ENCODE data around the gene SLC11A2.
"Not testable (repeated sequence)": the region's sequence is repeated elsewhere in the genome, so short reads cannot be mapped to it uniquely, and the experiment has no call there.

Gene SLC11A2

GRCh38 chr12:50947933-50948626 lies 78.1 kb downstream of the SLC11A2 start:
- DNase-seq (ENCODE audit: low read depth in 2 of 2), result no peak

DNA sequence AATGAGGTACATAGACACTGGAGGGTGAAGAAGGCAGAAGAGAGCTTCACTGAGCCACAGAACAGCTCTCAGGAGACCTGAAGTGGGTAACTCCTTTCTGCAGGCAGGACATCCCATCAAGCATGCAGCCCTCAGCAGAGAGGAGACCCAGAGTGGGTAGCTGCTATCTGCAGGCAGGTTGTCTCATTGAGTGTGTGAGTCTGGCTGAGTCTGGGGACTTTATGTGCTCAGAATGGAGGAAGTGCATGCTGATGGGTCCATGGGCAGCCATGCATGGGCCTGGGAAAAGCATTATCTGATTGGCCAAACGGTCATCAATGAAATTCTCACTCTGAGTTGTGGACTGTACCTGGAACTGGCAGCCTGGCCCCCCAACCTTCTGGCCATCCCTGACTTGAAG lies 88.5 kb downstream of the SLC11A2 start:
- DNase-seq (ENCODE audit: low read depth in 2 of 2), result no peak

DNA sequence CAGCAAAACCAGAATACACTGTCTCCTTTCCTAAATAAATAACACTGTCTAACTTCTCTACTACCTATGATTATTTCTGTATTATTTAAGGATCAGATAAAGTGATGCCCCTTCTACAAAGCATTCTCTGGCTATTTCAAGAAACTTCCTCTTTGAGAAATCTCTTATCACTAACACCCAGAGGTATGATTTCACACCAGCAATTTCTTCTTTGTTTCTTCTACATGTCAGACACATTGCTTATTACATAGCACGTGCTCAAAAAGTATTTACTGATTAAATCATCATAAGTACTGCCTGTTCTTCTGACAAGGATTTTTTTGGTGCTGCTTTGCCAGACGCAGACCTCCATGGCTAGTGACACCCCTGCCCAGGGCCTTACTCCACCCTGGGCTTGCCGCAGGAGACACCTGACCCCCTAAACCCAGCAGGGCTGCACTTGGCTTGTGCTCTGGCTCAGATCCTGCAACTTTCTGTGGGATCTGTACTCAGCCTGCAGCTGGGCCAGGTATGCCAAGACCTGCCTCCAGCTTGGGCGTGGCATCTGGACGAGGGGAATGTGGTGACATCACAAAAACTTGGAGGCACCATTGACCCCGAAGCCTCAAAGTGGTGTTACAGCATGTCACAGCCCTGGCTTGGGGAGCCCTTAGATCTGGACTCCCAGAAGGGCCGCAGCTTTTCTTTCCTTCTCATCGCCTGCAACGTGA lies 89.2 kb downstream of the SLC11A2 start:
- DNase-seq (ENCODE audit: low read depth in 2 of 2), result no peak

- DNase-seq (ENCODE audit: low read depth in 2 of 2), result no peak
Observed at GRCh38 chr12:50934981-50935807, 91.0 kb downstream of the SLC11A2 start.

DNA sequence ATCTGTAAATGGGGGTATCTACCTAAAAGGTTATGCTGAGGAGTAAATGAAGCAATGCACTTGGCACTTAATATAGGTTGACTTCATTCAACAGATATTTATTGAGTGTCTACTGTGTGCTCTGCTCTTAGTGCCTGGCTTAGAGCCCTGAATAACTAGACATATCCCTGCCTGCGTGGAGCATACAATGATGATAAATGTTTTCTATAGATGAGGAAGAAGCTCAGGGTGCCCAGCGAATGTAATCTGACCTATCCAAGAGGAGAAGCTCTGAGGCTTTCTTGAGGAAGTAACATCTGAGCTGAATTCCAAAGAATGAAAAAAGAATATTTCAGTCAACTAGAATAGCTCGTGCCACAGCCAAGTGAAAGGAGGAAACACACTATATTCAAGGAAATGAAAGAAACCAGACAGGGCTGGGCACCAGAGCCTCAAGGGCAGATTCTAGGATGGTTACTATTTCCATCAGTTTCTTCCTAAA lies 91.8 kb downstream of the SLC11A2 start:
- no peak for DNase-seq (ENCODE audit: low read depth in 2 of 2)

DNA sequence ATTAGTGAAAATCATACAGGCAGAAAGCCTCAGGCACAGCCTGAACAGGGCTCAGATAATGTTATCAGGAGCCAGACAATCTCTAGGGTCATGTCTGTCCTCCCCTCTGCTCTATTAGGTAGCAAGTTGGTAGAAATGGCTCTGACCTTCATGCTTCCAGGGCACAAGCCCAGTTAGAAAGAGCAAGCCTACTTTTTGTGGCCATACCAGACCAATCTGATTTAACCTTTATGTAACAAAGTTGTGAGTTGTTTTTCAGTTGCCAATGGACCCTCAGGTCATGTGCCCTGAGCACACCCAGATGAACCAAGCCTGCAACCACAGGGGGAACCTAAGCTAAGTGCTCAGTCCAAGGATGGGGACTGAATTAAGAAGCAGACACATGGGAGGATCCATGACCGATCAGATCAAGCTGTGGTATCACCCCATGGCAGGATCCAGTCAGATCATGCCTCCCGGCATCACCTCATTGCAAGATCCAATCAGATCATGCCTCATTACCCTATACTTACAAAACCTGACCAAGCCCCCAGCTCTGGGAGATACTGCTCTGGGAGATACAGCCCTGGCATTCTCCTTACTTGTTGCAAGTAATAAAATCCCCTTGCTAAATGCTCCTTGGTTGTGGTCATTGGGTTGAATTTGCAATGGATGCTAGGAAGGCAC lies 92.6 kb downstream of the SLC11A2 start:
- DNase-seq (ENCODE audit: low read depth in 2 of 2), result no peak

DNA sequence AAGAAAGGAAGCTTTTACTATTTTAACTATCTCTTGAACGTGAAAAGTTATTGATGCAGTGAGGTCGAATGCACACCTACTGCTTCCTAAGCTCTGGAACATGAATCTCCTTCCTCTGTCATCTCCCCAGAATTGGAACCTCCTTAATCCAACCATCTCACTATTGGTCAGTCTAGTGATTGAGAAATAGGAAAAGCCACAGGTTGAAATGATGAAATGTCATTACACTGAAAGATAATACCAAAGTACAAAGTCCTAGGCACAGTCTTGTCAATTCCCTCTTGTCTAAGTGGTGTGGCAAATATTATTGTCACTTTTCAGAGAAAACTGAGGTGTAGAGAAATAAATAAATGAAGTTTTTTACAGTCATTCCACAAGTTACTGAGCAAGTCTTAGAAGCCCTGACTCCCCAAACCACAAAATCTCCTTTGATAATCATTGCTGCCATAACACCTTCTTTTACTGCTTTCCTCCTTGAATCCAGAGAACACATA lies 93.3 kb downstream of the SLC11A2 start:
- no peak for DNase-seq (ENCODE audit: low read depth in 2 of 2)

DNA sequence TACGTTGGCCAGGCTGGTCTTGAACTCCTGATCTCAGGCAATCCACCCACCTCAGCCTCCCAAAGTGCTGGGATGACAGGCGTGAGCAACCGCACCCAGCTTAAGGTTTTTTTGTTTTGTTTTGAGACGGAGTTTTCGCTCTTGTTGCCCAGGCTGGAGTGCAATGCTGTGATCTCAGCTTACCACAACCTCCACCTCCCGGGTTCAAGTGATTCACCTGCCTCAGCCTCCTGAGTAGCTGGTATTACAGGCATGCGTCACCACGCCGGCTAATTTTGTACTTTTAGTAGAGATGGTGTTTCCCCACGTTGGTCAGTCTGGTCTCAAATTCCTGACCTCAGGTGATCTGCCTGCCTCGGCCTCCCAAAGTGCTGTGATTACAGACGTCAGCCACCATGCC lies 95.7 kb downstream of the SLC11A2 start:
- not testable (repeated sequence) for DNase-seq (ENCODE audit: low read depth in 2 of 2)

DNA sequence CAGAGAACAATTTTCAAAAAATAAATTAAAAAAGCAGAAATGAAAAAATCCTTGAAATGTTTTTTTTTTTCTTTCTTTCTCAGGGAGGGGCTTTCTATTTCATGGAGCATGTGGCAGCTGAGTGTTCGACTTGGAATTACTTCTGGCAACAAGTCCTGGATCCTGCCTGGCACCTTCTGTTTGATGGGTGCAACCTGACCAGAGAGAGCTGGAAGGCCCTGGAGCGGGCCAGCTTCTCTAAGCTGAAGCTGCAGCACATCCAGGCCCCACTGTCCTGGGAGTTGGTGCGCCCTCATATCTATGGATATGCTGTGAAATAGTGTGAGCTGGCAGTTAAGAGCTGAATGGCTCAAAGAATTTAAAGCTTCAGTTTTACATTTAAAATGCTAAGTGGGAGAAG lies 96.4 kb downstream of the SLC11A2 start:
- no peak for DNase-seq (ENCODE audit: low read depth in 2 of 2)
